Endodermal cell (in vitro differentiated cells): ENCODE data around the gene DEDD. TPM values are rescaled to one million over a fixed set of nuclear protein-coding genes. Genes with fewer than 3 reads are reported as not detected.
A peak's percentile ranks its signal among the peaks of the same experiment; 100 is the strongest.

ENCODE experiments used
- DNase-seq: peaks from one replicate; pipeline ENCODE4 v3.0.0-alpha.2; 2017
- H3K27ac ChIP-seq: 2 replicates; pipeline ENCODE4 v1.5.1; 2013; ENCODE audit warnings: mild to moderate bottlenecking, low read depth, low read length, moderate library complexity
- H3K27me3 ChIP-seq: 2 replicates; pipeline ENCODE4 v1.6.1; 2013; ENCODE audit warnings: mild to moderate bottlenecking, low read length, moderate library complexity; ENCODE audit not compliant: insufficient read depth, control insufficient read depth, poor library complexity, severe bottlenecking
- H3K36me3 ChIP-seq: 2 replicates; pipeline ENCODE4 v1.7.0; 2013; ENCODE audit warnings: mild to moderate bottlenecking, low read length, moderate library complexity; ENCODE audit not compliant: control insufficient read depth, insufficient read depth
- H3K4me1 ChIP-seq: one replicate; pipeline ENCODE4 v1.7.0; 2013; ENCODE audit warnings: low read length; ENCODE audit not compliant: control insufficient read depth, insufficient read depth
- H3K4me3 ChIP-seq: 2 replicates; pipeline ENCODE4 v1.5.1; 2013; ENCODE audit warnings: mild to moderate bottlenecking, low read length, moderate library complexity
- H3K9ac ChIP-seq: 2 replicates; pipeline ENCODE4 v1.6.1; 2013; ENCODE audit warnings: mild to moderate bottlenecking, low read length, moderate library complexity; ENCODE audit not compliant: poor library complexity, severe bottlenecking; ENCODE audit errors: extremely low read depth
- H3K9me3 ChIP-seq: 2 replicates; pipeline ENCODE4 v1.6.1; 2013; ENCODE audit warnings: mild to moderate bottlenecking, low read length, moderate library complexity; ENCODE audit not compliant: control insufficient read depth
- H3K27ac Mint-ChIP-seq: 2 replicates; pipeline ENCODE4 v1.8.0; 2020; ENCODE audit warnings: mixed read lengths
- H3K27me3 Mint-ChIP-seq: 2 replicates; pipeline ENCODE4 v1.8.0; 2021; ENCODE audit warnings: mild to moderate bottlenecking, mixed read lengths; ENCODE audit not compliant: insufficient read depth
- H3K36me3 Mint-ChIP-seq: 2 replicates; pipeline ENCODE4 v1.8.0; 2020; ENCODE audit warnings: low read depth, mixed read lengths
- H3K4me1 Mint-ChIP-seq: 2 replicates; pipeline ENCODE4 v1.8.0; 2020; ENCODE audit warnings: mixed read lengths
- H3K4me3 Mint-ChIP-seq: 2 replicates; pipeline ENCODE4 v1.8.0; 2020; ENCODE audit warnings: mild to moderate bottlenecking, moderate library complexity, mixed read lengths
- H3K9me3 Mint-ChIP-seq: 2 replicates; pipeline ENCODE4 v1.8.0; 2020; ENCODE audit warnings: mild to moderate bottlenecking, mixed read lengths
- WGBS, 2 experiments: methylation state at CpG; one replicate each; pipeline versions ENCODE4 v1.1.5 to v1.1.7; 2013; ENCODE audit warnings: missing lambda C conversion rate in 2 of 2, mixed read lengths in 1 of 2; ENCODE audit not compliant: insufficient coverage in 1 of 2, insufficient read length in 1 of 2; 5-methylcytosine and 5-hydroxymethylcytosine counted together
- total RNA-seq, 2 donors: library from RNA; stranded (reverse); fragmentation: NEBNext Ultra II Directional in 1 of 2; extraction: Animal tissue kit (Norgen Biotek cat#: 25700) in 1 of 2; gene quantifications; 2 replicates in 1 of 2; 3 replicates in 1 of 2; pipeline ENCODE4 v1.2.1, GENCODE V29; 2021
- TF ChIP-seq, protein P1 (sequence below): fragments of 200-600 bp; sonication (generic); conservative IDR thresholded peaks from 2 replicates; pipeline ENCODE4 v1.5.0; 2021; ENCODE audit warnings: antibody characterized with exemption, mild to moderate bottlenecking

DEDD gene
- total RNA-seq, 2 donors from 2014 or later, result 34.2 to 39.8 TPM

GRCh38 chr1:161122967-161123366 lies 9.5 kb downstream of the DEDD start:
- H3K4me3 ChIP-seq, result no peak overlapping the region
- H3K4me3 Mint-ChIP-seq, result no peak overlapping the region
- H3K9ac ChIP-seq, result no peak overlapping the region
- no peak overlapping the region for H3K27ac ChIP-seq
- TF ChIP-seq, protein P1, sequence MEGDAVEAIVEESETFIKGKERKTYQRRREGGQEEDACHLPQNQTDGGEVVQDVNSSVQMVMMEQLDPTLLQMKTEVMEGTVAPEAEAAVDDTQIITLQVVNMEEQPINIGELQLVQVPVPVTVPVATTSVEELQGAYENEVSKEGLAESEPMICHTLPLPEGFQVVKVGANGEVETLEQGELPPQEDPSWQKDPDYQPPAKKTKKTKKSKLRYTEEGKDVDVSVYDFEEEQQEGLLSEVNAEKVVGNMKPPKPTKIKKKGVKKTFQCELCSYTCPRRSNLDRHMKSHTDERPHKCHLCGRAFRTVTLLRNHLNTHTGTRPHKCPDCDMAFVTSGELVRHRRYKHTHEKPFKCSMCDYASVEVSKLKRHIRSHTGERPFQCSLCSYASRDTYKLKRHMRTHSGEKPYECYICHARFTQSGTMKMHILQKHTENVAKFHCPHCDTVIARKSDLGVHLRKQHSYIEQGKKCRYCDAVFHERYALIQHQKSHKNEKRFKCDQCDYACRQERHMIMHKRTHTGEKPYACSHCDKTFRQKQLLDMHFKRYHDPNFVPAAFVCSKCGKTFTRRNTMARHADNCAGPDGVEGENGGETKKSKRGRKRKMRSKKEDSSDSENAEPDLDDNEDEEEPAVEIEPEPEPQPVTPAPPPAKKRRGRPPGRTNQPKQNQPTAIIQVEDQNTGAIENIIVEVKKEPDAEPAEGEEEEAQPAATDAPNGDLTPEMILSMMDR, result no peak
- 90 to 94% methylated on average over 2 to 6 of the region's 6 CpGs for WGBS, 2 experiments
- H3K27me3 ChIP-seq, result no peaks in the 10 kb centered on the region
- no peak overlapping the region for H3K27ac Mint-ChIP-seq
- peaks cover 14% of the 10 kb centered on the region for H3K4me1 Mint-ChIP-seq
- H3K36me3 Mint-ChIP-seq, result peaks cover 74% of the 10 kb centered on the region
- no peaks in the 10 kb centered on the region for H3K9me3 ChIP-seq
- no peaks in the 10 kb centered on the region for H3K9me3 Mint-ChIP-seq
- no peak for DNase-seq
- peaks cover 78% of the 10 kb centered on the region for H3K36me3 ChIP-seq
- H3K4me1 ChIP-seq, result peaks cover 8% of the 10 kb centered on the region
- no peaks in the 10 kb centered on the region for H3K27me3 Mint-ChIP-seq

GRCh38 chr1:161121834-161122233 lies 10.6 kb downstream of the DEDD start:
- Histone ChIP-seq H3K9ac (no peak overlapping the region), H3K36me3 (peaks cover 67% of the 10 kb centered on the region), H3K27ac (no peak overlapping the region), H3K4me1 (peaks cover 8% of the 10 kb centered on the region), H3K4me3 (no peak overlapping the region), H3K9me3 (no peaks in the 10 kb centered on the region), H3K27me3 (no peaks in the 10 kb centered on the region)
- no peaks in the 10 kb centered on the region for H3K27me3 Mint-ChIP-seq
- H3K27ac Mint-ChIP-seq, result peak overlapping the region; percentile 26
- no peaks in the 10 kb centered on the region for H3K9me3 Mint-ChIP-seq
- WGBS, 2 experiments, result 92 to 96% methylated on average over 4 of the region's 4 CpGs
- H3K36me3 Mint-ChIP-seq, result peaks cover 63% of the 10 kb centered on the region
- H3K4me1 Mint-ChIP-seq, result peaks cover 17% of the 10 kb centered on the region
- no peak for DNase-seq
- TF ChIP-seq, protein P1, result no peak
- H3K4me3 Mint-ChIP-seq, result no peak overlapping the region

GRCh38 chr1:161121042-161121650 lies 11.3 kb downstream of the DEDD start:
- no peak overlapping the region for H3K27ac ChIP-seq
- no peak for DNase-seq
- peaks cover 8% of the 10 kb centered on the region for H3K4me1 ChIP-seq
- H3K27me3 Mint-ChIP-seq, result no peaks in the 10 kb centered on the region
- H3K4me3 Mint-ChIP-seq, result no peak overlapping the region
- no peak overlapping the region for H3K4me3 ChIP-seq
- H3K36me3 Mint-ChIP-seq, result peaks cover 59% of the 10 kb centered on the region
- peaks cover 17% of the 10 kb centered on the region for H3K4me1 Mint-ChIP-seq
- H3K9ac ChIP-seq, result no peak overlapping the region
- WGBS, 2 experiments, result 90 to 100% methylated on average over 1 to 2 of the region's 3 CpGs
- no peak overlapping the region for H3K27ac Mint-ChIP-seq
- no peaks in the 10 kb centered on the region for H3K9me3 ChIP-seq
- H3K9me3 Mint-ChIP-seq, result no peaks in the 10 kb centered on the region
- TF ChIP-seq, protein P1, result no peak
- no peaks in the 10 kb centered on the region for H3K27me3 ChIP-seq
- peaks cover 62% of the 10 kb centered on the region for H3K36me3 ChIP-seq
